OCI-LY3 (cell line): ENCODE results near the gene WFS1.

Experiments
- H2AFZ ChIP-seq: fragments of 200-600, 300-600 bp; shearing (Covaris generic); 2 replicates; pipeline ENCODE4 v1.6.0; 2014; ENCODE audit warnings: antibody characterized with exemption, low read depth, low read length
- H3K27ac ChIP-seq: fragments of 200-600, 300-600 bp; sonication (generic); 2 replicates; pipeline ENCODE4 v1.5.1; 2014; ENCODE audit warnings: mild to moderate bottlenecking, low read length, moderate library complexity, mixed read lengths
- H3K27me3 ChIP-seq: fragments of 200-600, 300-600 bp; sonication (generic); 2 replicates; pipeline ENCODE4 v1.6.1; 2014; ENCODE audit warnings: low read depth, low read length, mixed read lengths
- H3K36me3 ChIP-seq: fragments of 200-600, 300-600 bp; sonication (generic); replicated peaks from 2 replicates; pipeline ENCODE3; 2014; ENCODE audit warnings: low read depth, low read length, mixed read lengths
- H3K4me1 ChIP-seq: fragments of 300-600, 200-600 bp; sonication (generic); 2 replicates; pipeline ENCODE4 v1.6.1; 2014; ENCODE audit warnings: low read length, mixed read lengths
- H3K4me2 ChIP-seq: fragments of 200-600, 300-600 bp; sonication (generic); 2 replicates; pipeline ENCODE4 v1.6.1; 2014; ENCODE audit warnings: low read length, mixed read lengths
- H3K4me3 ChIP-seq: fragments of 300-600, 200-600 bp; sonication (generic); 2 replicates; pipeline ENCODE4 v1.5.1; 2014; ENCODE audit warnings: antibody characterized with exemption, mild to moderate bottlenecking, low read length, moderate library complexity
- H3K79me2 ChIP-seq: fragments of 300-600, 200-600 bp; shearing (Covaris generic); 2 replicates; pipeline ENCODE4 v1.6.1; 2014; ENCODE audit warnings: mild to moderate bottlenecking, low read length, mixed read lengths
- H3K9ac ChIP-seq: fragments of 300-600, 200-600 bp; shearing (Covaris generic); 2 replicates; pipeline ENCODE4 v1.6.0; 2014; ENCODE audit warnings: mild to moderate bottlenecking, low read length, moderate library complexity
- H3K9me3 ChIP-seq: fragments of 200-600, 300-600 bp; shearing (Covaris generic); 2 replicates; pipeline ENCODE4 v1.6.1; 2014; ENCODE audit warnings: low read length, mixed read lengths; ENCODE audit not compliant: insufficient read depth
- H4K20me1 ChIP-seq: fragments of 200-600, 300-600 bp; sonication (generic); 2 replicates; pipeline ENCODE4 v1.6.1; 2016; ENCODE audit warnings: low read length, mixed read lengths; ENCODE audit not compliant: insufficient read depth
- EZH2phosphoT487 ChIP-seq: fragments of 200-600 bp; shearing (Covaris generic); IDR thresholded peaks from 2 replicates; pipeline ENCODE4 v1.6.1; 2018; ENCODE audit warnings: antibody characterized with exemption, mixed run types, low read depth
- TF ChIP-seq, protein P1 (sequence below): fragments of 200-600, 300-600 bp; sonication (generic); IDR thresholded peaks from 2 replicates; pipeline ENCODE4 v1.5.1; 2014; ENCODE audit warnings: antibody characterized with exemption, low read length, low read depth

WFS1 gene

GRCh38 chr4:6338951-6339817 is 69.5 kb downstream of the WFS1 start:
- no peaks in the 10 kb centered on the region for H3K79me2 ChIP-seq
- no peak overlapping the region for H3K9ac ChIP-seq
- no peak overlapping the region for H3K4me2 ChIP-seq
- H3K9me3 ChIP-seq: no peaks in the 10 kb centered on the region
- H3K4me3 ChIP-seq: no peak overlapping the region
- no peak overlapping the region for H2AFZ ChIP-seq
- no peak overlapping the region for H3K27ac ChIP-seq
- no peak for TF ChIP-seq EZH2phosphoT487
- TF ChIP-seq, protein P1, sequence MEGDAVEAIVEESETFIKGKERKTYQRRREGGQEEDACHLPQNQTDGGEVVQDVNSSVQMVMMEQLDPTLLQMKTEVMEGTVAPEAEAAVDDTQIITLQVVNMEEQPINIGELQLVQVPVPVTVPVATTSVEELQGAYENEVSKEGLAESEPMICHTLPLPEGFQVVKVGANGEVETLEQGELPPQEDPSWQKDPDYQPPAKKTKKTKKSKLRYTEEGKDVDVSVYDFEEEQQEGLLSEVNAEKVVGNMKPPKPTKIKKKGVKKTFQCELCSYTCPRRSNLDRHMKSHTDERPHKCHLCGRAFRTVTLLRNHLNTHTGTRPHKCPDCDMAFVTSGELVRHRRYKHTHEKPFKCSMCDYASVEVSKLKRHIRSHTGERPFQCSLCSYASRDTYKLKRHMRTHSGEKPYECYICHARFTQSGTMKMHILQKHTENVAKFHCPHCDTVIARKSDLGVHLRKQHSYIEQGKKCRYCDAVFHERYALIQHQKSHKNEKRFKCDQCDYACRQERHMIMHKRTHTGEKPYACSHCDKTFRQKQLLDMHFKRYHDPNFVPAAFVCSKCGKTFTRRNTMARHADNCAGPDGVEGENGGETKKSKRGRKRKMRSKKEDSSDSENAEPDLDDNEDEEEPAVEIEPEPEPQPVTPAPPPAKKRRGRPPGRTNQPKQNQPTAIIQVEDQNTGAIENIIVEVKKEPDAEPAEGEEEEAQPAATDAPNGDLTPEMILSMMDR: no peak
- 0 out of 2 replicates have a peak, but pooled peaks cover 6% of the 10 kb centered on the region for H3K27me3 ChIP-seq
- H4K20me1 ChIP-seq: no peaks in the 10 kb centered on the region
- H3K36me3 ChIP-seq: no peaks in the 10 kb centered on the region
- no peaks in the 10 kb centered on the region for H3K4me1 ChIP-seq

GRCh38 chr4:6339818-6340445 is 70.3 kb downstream of the WFS1 start:
- Histone ChIP-seq H3K4me2 (no peak overlapping the region), H3K27me3 (0 out of 2 replicates have a peak, but pooled peaks cover 6% of the 10 kb centered on the region), H2AFZ (no peak overlapping the region), H3K4me1 (no peaks in the 10 kb centered on the region), H3K79me2 (no peaks in the 10 kb centered on the region), H3K9me3 (no peaks in the 10 kb centered on the region), H3K4me3 (no peak overlapping the region), H3K36me3 (no peaks in the 10 kb centered on the region), H3K27ac (no peak overlapping the region), H4K20me1 (no peaks in the 10 kb centered on the region), H3K9ac (no peak overlapping the region)
- TF ChIP-seq, protein P1: no peak
- TF ChIP-seq EZH2phosphoT487: no peak

GRCh38 chr4:6340446-6341015 is 70.9 kb downstream of the WFS1 start:
- no peak overlapping the region for H3K27ac ChIP-seq
- no peaks in the 10 kb centered on the region for H3K9me3 ChIP-seq
- H3K79me2 ChIP-seq: no peaks in the 10 kb centered on the region
- 0 out of 2 replicates have a peak, but pooled peaks cover 6% of the 10 kb centered on the region for H3K27me3 ChIP-seq
- no peaks in the 10 kb centered on the region for H4K20me1 ChIP-seq
- no peak overlapping the region for H3K4me2 ChIP-seq
- H3K4me3 ChIP-seq: no peak overlapping the region
- TF ChIP-seq EZH2phosphoT487: no peak
- TF ChIP-seq, protein P1: no peak
- H3K4me1 ChIP-seq: no peaks in the 10 kb centered on the region
- no peak overlapping the region for H3K9ac ChIP-seq
- no peaks in the 10 kb centered on the region for H3K36me3 ChIP-seq
- H2AFZ ChIP-seq: no peak overlapping the region

- Histone ChIP-seq H3K9ac (no peak overlapping the region), H3K4me2 (no peak overlapping the region)
Measured at GRCh38 chr4:6341696-6342095, 72.0 kb downstream of the WFS1 start.

More at GRCh38 chr4:6341696-6342095, 72.0 kb downstream of the WFS1 start:
- H3K27ac ChIP-seq: no peak overlapping the region
- no peak overlapping the region for H2AFZ ChIP-seq
- no peaks in the 10 kb centered on the region for H3K4me1 ChIP-seq
- H3K27me3 ChIP-seq: 0 out of 2 replicates have a peak, but pooled peaks cover 6% of the 10 kb centered on the region
- H4K20me1 ChIP-seq: no peaks in the 10 kb centered on the region
- H3K4me3 ChIP-seq: no peak overlapping the region
- TF ChIP-seq, protein P1: no peak
- no peak for TF ChIP-seq EZH2phosphoT487
- no peaks in the 10 kb centered on the region for H3K36me3 ChIP-seq
- no peaks in the 10 kb centered on the region for H3K79me2 ChIP-seq
- H3K9me3 ChIP-seq: no peaks in the 10 kb centered on the region
